GM18909 (cell line): ENCODE results near the gene SLC35G4.
"Not testable (repeated sequence)": the region's sequence is repeated elsewhere in the genome, so short reads cannot be mapped to it uniquely, and the experiment has no call there.

ENCODE experiments used
- ATAC-seq: cut with Tn5 transposase; IDR thresholded peaks from one replicate; pipeline ENCODE4 v1.9.1; 2021; ENCODE audit warnings: mild to moderate bottlenecking; ENCODE audit not compliant: unreplicated experiment, poor library complexity

The SLC35G4 gene

DNA sequence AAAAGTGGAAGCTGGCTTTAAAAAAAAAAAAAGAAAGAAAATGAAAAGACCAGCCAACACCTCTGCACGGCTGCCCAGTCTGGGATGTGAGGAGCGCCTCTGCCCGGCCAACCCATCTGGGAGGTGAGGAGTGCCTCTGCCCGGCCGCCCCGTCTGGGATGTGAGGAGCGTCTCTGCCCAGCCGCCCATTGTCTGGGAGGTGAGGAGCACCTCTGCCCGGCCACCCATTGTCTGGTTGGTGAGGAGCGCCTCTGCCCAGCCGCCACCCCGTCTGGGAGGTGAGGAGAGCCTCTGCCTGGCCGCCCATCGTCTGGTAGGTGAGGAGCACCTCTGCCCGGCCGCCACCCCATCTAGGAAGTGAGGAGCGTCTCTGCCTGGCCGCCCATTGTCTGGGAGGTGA, 3.7 kb downstream of the SLC35G4 start:
- not testable (repeated sequence) for ATAC-seq

DNA sequence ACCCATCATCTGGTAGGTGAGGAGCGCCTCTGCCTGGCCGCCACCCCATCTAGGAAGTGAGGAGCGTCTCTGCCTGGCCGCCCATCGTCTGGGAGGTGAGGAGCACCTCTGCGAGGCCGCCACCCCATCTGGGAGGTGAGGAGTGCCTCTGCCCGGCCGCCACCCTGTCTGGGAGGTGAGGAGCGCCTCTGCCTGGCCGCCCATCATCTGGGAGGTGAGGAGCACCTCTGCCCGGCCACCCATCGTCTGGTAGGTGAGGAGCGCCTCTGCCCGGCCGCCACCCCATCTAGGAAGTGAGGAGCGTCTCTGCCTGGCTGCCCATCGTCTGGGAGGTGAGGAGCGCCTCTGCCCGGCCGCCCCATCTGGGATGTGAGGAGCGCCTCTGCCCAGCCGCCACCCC, 4.2 kb downstream of the SLC35G4 start:
- not testable (repeated sequence) for ATAC-seq

- ATAC-seq = not testable (repeated sequence)
These were observed 4.6 kb downstream of the SLC35G4 start for GRCh38 chr18:11614042-11614441.

GRCh38 chr18:11614981-11615380, 5.6 kb downstream of the SLC35G4 start:
- ATAC-seq = not testable (repeated sequence)

DNA sequence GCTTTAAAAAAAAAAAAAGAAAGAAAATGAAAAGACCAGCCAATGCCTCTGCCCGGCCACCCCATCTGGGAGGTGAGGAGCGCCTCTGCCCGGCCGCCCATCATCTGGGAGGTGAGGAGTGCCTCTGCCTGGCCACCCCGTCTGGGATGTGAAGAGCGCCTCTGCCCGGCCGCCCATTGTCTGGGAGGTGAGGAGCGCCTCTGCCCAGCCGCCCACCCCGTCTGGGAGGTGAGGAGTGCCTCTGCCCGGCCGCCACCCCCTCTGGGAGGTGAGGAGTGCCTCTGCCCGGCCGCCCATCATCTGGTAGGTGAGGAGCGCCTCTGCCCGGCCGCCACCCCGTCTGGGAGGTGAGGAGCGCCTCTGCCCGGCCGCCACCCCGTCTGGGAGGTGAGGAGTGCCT, 37.9 kb downstream of the SLC35G4 start:
- ATAC-seq = not testable (repeated sequence)

- not testable (repeated sequence) for ATAC-seq
These were observed 38.4 kb downstream of the SLC35G4 start for GRCh38 chr18:11647804-11648203.

GRCh38 chr18:11649839-11650238, 40.4 kb downstream of the SLC35G4 start:
- ATAC-seq = no peak

GRCh38 chr18:11651899-11652298, 42.5 kb downstream of the SLC35G4 start:
- ATAC-seq = no peak

GRCh38 chr18:11653521-11653920, 44.1 kb downstream of the SLC35G4 start:
- no peak for ATAC-seq

DNA sequence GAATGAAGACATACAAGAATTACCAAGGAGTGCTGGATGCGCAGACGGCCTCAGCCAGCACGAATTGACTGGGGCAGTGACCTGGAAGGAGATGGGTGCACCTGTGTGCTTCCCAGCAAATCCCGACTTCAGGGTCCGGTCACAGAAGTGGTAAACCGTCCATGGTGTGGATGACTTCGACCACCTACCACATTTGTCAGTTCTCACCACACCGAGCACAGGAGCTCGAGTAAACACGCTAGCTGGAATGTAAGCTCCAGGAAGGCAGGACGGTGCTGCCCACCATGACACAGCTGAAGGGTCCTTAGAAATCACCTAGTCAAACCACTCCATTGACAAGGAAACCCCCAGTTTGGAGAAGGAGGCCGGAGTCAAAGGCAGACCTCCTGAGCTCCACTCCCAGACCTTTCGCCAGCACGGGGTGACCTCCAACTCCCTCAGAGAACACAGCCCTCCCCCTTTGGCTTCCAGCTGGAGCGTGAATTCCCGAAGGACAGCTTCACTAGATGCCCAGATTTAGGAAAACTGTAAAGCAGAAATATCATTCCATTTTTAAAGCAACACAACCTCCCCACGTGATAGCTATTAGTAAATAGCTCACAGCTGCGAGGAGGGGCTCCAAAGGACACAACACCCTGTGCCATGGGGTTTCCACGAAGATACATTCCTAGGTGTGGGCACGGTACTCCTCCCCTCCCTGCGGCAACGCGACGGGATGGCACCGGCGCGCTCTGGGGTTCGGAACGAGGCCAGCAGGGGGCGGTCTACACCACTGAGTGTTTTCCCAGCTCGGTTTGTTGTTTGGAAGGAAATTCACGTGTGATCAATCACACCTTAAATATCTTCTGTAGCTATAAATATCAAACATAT, 45.6 kb downstream of the SLC35G4 start:
- ATAC-seq = no peak

- no peak for ATAC-seq
These were observed 46.2 kb downstream of the SLC35G4 start for GRCh38 chr18:11655606-11655932.

DNA sequence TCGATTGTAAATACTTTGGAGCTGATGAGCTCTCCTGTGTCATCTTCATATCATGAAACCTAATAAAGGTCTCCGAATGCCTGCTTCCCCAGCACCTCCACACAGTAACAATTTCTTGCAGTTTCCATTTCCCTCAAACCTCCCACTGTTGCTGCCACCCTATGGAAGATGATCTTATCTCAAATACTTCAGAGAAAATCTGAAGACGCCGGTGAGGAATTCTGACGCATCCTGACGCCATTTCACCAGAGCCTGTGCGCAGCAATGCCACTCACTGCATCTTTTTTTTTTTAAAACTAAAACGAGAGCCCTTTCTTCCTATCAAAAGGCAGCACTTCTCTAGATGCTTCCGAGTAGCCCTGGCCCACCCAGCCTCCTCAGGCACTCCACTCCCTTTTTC, 47.8 kb downstream of the SLC35G4 start:
- ATAC-seq = no peak

GRCh38 chr18:11657554-11657953, 48.2 kb downstream of the SLC35G4 start:
- ATAC-seq = no peak

GRCh38 chr18:11658019-11658418, 48.6 kb downstream of the SLC35G4 start:
- no peak for ATAC-seq

DNA sequence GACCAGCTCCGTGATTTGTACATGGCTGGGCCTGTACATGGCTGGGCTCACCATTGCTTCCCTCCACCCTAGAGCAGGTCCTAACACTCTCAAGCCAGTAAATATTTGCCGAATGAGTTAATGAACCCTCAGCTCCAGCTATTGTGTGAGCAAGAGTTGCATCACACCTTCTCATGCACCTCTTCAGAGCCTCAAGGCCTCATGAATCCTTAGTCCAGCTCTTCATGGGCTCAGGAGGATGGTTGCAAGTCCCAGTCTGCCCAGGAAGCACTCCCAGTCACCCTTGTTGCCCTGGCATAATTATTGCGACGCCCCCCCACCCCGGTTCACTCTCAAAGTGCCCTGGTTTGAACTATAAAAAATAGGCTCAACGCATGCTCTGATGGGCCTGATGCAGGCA, 49.6 kb downstream of the SLC35G4 start:
- no peak for ATAC-seq
